Hematopoietic multipotent progenitor cell treated with erythropoietin and hydrocortisone succinate and interleukin-3 and kit ligand, for 6 days (in vitro differentiated cells): ENCODE results near the gene WDR44.
"Not testable (repeated sequence)": the region's sequence is repeated elsewhere in the genome, so short reads cannot be mapped to it uniquely, and the experiment has no call there.

ENCODE experiments used
- DNase-seq: peaks from one replicate; pipeline ENCODE4 v3.0.0-alpha.2; 2015

The WDR44 gene

GRCh38 chrX:118360429-118361125, 14.7 kb downstream of the WDR44 start:
- DNase-seq = no peak

- DNase-seq = no peak
Measured at GRCh38 chrX:118364261-118364660, 18.4 kb downstream of the WDR44 start.

GRCh38 chrX:118367338-118367737, 21.4 kb downstream of the WDR44 start:
- no peak for DNase-seq

DNA sequence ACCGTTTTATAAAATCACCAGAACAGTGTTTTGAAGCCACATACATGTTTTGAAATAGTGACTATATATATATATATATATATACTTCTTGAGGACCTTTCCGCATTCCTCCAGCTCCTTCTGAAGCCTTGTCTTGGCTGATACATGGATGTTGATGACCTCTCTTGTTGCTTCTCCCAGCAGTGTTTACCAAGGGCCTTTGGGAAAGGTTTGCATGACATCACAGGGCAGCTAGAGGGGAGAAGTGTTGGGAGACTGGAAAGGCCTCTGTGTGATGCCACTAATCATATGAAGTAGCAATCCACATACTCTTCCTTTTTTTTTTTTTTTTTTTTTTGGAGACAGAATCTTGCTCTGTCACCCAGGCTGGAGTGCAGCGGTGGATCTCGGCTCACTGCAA, 22.5 kb downstream of the WDR44 start:
- DNase-seq = no peak

DNA sequence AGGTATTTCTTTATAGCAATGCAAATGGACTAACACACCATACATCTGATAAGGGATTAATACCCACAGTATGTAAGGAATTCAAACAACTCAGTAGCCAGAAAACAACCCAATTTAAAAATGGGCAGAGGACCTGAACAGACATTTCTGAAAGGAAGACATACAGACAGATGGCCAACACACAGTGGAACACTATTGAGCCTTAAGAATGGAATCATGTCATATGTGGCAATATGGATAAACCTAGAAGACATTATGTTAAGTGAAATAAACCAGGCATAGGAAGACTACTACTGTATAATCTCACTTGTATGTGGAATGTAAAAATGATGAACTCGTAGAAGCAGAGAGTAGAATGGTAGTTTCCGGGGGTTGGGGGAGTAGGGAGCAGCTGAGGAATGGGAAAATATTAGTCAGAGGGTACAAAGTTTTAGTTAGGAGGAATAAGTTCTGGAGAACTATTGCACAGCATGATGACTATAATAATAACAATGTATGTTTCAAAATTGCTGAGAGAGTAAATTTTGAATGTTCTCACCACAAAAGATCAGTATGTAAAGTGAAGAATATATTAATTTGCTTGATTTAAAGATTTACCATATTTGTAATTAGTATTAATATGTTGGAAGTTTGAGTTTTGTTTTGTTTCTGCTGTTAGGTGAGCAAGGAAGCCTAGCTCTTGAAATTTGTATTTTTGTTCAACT, 25.2 kb downstream of the WDR44 start:
- no peak for DNase-seq

DNA sequence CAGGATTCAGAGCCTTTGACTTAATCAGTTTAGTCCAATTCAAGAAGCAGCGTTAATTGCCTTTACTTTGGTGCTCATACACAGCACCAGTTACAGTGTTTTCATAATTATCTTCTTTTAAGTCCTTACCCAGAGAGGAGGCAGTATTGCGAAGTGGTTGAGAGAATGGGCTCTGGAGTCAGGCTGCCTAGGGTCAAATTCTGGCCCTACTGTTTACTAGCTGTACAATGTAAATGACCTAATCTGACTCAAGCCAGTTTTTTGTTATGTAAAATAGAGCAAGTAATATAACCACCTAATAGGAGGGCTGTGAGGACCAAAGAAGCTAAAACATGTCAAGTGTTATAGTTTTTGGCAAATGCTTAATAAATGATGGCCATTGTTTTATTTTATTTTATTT, 27.6 kb downstream of the WDR44 start:
- no peak for DNase-seq

GRCh38 chrX:118383120-118383519, 37.2 kb downstream of the WDR44 start:
- DNase-seq = no peak

- DNase-seq = no peak
Measured at GRCh38 chrX:118392716-118393115, 46.8 kb downstream of the WDR44 start.

DNA sequence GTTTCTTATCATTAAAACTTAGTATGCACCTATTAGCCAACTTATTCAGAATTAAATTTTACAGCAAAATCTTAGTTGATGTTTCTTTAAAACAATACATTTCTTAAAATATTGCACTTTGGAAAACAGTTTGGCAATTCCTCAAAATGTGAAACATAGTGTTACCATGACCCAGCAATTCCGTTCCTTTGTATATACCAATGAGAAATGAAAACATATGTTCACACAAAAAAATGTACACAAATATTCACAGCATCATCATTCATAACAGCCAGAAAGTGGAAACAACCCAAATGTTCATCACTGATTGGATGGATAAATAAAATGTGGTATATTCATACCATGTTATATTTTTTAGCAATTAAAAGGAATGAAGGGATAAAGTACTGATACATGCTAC, 50.2 kb downstream of the WDR44 start:
- DNase-seq = no peak

- DNase-seq = no peak
Measured at GRCh38 chrX:118418811-118419251, 72.9 kb downstream of the WDR44 start.

DNA sequence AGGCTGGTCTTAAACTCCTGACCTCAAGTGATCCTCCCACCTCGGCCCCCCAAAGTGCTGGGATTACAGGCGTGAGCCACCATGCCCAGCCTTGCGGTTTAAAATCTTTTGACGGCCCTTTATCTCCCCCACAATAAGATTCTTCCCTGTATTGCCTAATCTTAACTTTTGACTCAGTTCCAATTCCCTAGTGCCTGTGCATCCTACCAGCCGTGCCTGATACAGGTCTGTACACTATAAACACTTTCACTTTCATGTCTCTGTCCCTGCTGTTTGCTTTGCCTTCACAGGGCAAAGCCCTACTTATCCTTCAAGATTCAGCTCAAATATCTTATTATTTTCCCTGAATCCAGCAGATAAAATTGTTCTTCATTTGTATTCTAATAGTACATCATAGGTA, 74.6 kb downstream of the WDR44 start:
- peak; percentile 23 for DNase-seq

DNA sequence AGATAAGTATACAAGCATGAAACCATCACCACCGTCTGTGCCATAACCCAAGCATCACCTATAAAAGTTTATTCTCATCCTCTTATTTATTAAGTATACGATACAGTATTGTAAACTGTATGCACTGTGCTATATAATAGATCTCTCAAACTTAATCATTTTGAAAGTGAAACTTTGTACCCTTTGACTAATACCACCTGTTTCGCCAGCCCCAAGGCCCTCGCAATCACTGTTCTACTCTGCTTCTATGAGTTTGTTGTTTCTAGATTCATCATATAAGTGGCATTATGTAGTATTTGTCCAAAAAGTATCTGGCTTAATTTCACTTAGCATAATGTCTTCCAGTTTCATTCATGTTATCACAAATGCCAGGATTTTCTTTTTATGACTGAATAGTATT, 77.7 kb downstream of the WDR44 start:
- DNase-seq = no peak

GRCh38 chrX:118432799-118433198, 86.9 kb downstream of the WDR44 start:
- no peak for DNase-seq

GRCh38 chrX:118437283-118437682, 91.4 kb downstream of the WDR44 start:
- DNase-seq = no peak

GRCh38 chrX:118448273-118448783, 102.4 kb downstream of the WDR44 start:
- DNase-seq = no peak

DNA sequence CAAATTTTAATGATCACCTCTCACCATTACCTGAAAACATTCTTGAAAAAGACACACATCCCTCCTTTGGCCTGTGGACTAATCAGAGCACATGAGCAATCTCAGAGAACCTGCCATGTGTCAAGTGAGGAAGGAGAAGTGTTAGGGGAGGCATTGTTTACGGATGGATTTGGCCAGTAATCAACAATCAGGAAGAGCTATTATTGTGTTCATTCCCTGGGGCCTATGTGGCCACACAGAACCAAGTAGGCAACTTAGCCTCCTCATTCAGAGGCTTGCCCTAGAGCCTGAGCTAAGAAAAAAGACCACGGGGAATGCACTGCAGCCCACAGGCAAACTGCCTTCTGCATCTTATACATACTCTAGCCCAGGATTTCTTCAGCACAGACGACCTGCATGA, 109.1 kb downstream of the WDR44 start:
- DNase-seq = no peak

- DNase-seq = peak; percentile 65
Measured at GRCh38 chrX:118459494-118459893, 113.6 kb downstream of the WDR44 start.

- peak; percentile 18 for DNase-seq
Measured at GRCh38 chrX:118464501-118464900, 118.6 kb downstream of the WDR44 start.

DNA sequence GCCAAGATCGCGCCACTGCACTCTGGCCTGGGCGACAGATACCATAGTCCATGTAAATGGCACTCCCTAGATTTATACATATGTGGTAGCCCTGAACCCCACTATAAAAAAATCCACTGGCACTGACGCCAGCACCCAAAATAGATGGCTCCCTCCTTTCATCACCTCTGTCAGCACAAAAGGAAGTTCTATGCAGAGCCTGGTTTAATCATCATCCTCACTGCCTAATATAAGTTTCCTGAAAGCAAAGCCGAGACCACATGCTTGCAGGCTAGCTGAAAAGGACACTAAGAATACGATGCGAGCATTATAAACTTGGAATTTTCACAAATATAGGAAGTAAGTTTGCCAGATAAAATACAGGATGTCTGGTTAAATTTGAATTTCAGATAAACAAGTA, 122.2 kb downstream of the WDR44 start:
- DNase-seq = no peak

DNA sequence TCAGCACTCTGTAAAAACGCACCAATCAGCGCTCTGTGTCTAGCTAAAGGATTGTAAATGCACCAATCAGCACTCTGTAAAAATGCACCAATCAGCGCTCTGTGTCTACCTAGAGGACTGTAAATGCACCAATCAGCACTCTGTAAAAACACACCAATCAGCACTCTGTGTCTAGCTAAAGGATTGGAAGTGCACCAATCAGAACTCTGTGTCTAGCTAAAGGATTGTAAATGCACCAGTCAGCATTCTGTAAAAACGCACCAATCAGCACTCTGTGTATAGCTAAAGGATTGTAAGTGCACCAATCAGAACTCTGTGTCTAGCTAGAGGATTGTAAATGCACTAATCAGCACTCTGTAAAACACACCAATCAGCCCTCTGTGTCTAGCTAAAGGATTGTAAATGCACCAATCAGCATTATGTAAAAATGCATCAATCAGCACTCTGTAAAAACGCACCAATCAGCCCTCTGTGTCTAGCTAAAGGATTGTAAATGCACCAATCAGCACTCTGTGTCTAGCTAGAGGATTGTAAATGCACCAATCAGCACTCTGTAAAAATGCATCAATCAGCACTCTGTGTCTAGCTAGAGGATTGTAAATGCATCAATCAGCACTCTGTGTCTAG, 124.9 kb downstream of the WDR44 start:
- DNase-seq = not testable (repeated sequence)

DNA sequence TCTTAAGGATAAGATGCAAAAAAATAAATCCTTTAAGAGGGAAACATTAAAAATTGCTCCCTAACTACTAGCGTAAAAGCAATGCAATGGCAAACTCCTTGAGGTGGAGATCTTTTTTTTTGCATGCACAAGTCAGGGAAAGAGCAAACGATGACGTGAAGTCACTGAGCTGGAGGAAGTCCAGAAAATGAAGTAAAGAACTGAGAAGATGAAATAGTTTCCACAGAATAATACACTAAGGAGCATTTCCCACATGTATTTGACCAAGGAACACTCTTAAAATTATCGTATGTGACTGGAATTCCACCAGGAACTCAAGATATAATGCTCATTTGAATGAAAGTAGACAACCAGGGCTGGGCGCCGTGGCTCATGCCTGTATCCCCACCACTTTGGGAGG, 128.7 kb downstream of the WDR44 start:
- no peak for DNase-seq

- DNase-seq = no peak
Measured at GRCh38 chrX:118475903-118476302, 130.0 kb downstream of the WDR44 start.

DNA sequence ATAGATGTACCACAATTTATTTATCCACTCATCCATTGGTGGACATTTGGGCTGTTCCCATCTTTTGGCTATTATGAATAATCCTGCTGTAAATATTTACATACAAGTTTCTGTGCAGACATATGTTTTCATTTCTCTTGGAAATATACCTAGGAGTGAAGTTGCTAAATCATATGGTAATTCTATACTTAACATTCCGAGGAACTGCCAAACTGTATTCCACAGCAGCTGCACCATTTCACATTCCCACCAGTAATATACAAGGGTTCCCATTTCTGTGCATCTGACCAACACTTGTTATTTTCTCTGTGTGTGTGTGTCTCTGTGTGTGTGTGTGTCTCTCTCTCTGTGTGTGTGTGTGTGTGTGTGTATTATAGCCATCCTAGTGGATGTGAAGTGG, 134.3 kb downstream of the WDR44 start:
- DNase-seq = no peak

DNA sequence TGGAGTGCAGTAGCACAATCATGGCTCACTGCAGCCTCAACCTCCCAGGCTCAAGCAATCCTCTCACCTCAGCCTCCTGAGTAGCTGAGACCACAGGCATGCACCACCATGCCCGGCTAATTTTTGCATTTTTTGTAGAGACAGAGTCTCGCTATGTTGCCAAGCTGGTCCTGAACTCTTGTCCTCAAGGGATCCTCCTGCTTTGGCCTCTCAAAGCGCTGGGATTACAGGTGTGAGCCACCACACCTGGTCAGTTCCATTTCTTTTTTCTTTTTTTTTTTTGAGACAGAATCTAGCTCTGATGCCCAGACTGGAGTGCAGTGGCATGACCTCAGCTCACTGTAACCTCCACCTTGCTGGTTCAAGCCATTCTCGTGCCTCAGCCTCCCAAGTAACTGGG, 136.5 kb downstream of the WDR44 start:
- DNase-seq = not testable (repeated sequence)
